SH-SY5Y (cell line): ENCODE data around the gene DDR2.

Experiments used
- GATA2 ChIP-seq: IDR thresholded peaks from 2 replicates; pipeline ENCODE4 v1.6.1; 2011; ENCODE audit warnings: mild to moderate bottlenecking, low read depth, low read length
- GATA3 ChIP-seq: IDR thresholded peaks from 2 replicates; pipeline ENCODE4 v1.6.1; 2011; ENCODE audit warnings: low read depth, mild to moderate bottlenecking, low read length, moderate library complexity

- TF ChIP-seq GATA3 (no peak), GATA2 (no peak)
These were observed 33.9 kb downstream of the DDR2 start for GRCh38 chr1:162666006-162666645.
